Measurements from ENCODE around the gene OBP2B. TPM values are rescaled to one million over a fixed set of nuclear protein-coding genes. Genes with fewer than 3 reads are reported as not detected.

The OBP2B gene
- total RNA-seq, 2 experiments from 2014 or later = not detected

GRCh38 chr9:133207540-133208170 lies 1.4 kb downstream of the OBP2B start:
- no peak for DNase-seq (ENCODE audit: low spot score)
- CTCF ChIA-PET (ENCODE audit: unreplicated experiment) = no interaction called here

GRCh38 chr9:133207021-133207531 lies 2.0 kb downstream of the OBP2B start:
- intact Hi-C loops (cut with micrococcal nuclease; ENCODE audit: unreplicated experiment) = no loop called here
- H3K9me2 ChIP-seq (ENCODE audit: insufficient read depth, low read length) = no peaks in the 10 kb centered on the region
- BruUV-seq (replicated peaks) = no TSS peak
- no peaks in the 10 kb centered on the region for H4K20me1 ChIP-seq (ENCODE audit: insufficient read depth, low read length)
- H3K36me3 ChIP-seq (ENCODE audit: insufficient read depth, low read length) = no peaks in the 10 kb centered on the region
- DNase-seq (ENCODE audit: low spot score) = no peak
- POLR2A ChIA-PET = no interaction called here
- no peak overlapping the region for H3K4me2 ChIP-seq (ENCODE audit: low read length)
- no peaks in the 10 kb centered on the region for H3K9me3 ChIP-seq (ENCODE audit: low read length)
- H3K4me3 ChIP-seq (ENCODE audit: low read depth, low read length, poor library complexity, severe bottlenecking) = no peak overlapping the region
- H3K79me2 ChIP-seq (ENCODE audit: insufficient read depth, low read depth, low read length) = no peaks in the 10 kb centered on the region
- no peak overlapping the region for H2AFZ ChIP-seq (ENCODE audit: low read length)
- no peaks in the 10 kb centered on the region for H3K4me1 ChIP-seq (ENCODE audit: insufficient read depth, low read length, poor library complexity, severe bottlenecking)
- CTCF ChIA-PET (ENCODE audit: unreplicated experiment) = no interaction called here
- TF ChIP-seq EZH2phosphoT487 (IDR thresholded peaks at IDR 0.05; ENCODE audit: borderline replicate concordance, low read depth, low read length) (no peak), CTCF (conservative IDR thresholded peaks at IDR 0.05; ENCODE audit: low read length) (no peak)
- H3K27ac ChIP-seq (ENCODE audit: low read depth, low read length, poor library complexity, severe bottlenecking) = no peak overlapping the region

More at GRCh38 chr9:133207540-133208170, 1.4 kb downstream of the OBP2B start:
- Histone ChIP-seq H3K4me2 (ENCODE audit: low read length) (no peak overlapping the region), H2AFZ (ENCODE audit: low read length) (no peak overlapping the region), H3K4me1 (ENCODE audit: insufficient read depth, low read length, poor library complexity, severe bottlenecking) (no peaks in the 10 kb centered on the region), H3K36me3 (ENCODE audit: insufficient read depth, low read length) (no peaks in the 10 kb centered on the region), H3K27ac (ENCODE audit: low read depth, low read length, poor library complexity, severe bottlenecking) (no peak overlapping the region), H4K20me1 (ENCODE audit: insufficient read depth, low read length) (no peaks in the 10 kb centered on the region), H3K9me2 (ENCODE audit: insufficient read depth, low read length) (no peaks in the 10 kb centered on the region), H3K79me2 (ENCODE audit: insufficient read depth, low read depth, low read length) (no peaks in the 10 kb centered on the region), H3K4me3 (ENCODE audit: low read depth, low read length, poor library complexity, severe bottlenecking) (no peak overlapping the region), H3K9me3 (ENCODE audit: low read length) (no peaks in the 10 kb centered on the region)
- intact Hi-C loops (cut with micrococcal nuclease; ENCODE audit: unreplicated experiment) = no loop called here
- POLR2A ChIA-PET = no interaction called here
- BruUV-seq (replicated peaks) = no TSS peak
- TF ChIP-seq EZH2phosphoT487 (IDR thresholded peaks at IDR 0.05; ENCODE audit: borderline replicate concordance, low read depth, low read length) (no peak), CTCF (conservative IDR thresholded peaks at IDR 0.05; ENCODE audit: low read length) (no peak)
